GM12865 (cell line): Measurements from ENCODE around the gene PHPT1.
"Not testable (repeated sequence)": the region's sequence is repeated elsewhere in the genome, so short reads cannot be mapped to it uniquely, and the experiment has no call there.

Source experiments
- DNase-seq: peaks from one replicate; pipeline ENCODE4 v3.0.0; 2010; ENCODE audit warnings: low read depth
- H3K4me3 ChIP-seq: 2 replicates; pipeline ENCODE4 v1.5.1; 2011; ENCODE audit warnings: mild to moderate bottlenecking, low read depth, low read length, control low read depth
- CTCF ChIP-seq: IDR thresholded peaks from 2 replicates; pipeline ENCODE4 v1.5.1; 2011; ENCODE audit warnings: low read length, control low read depth, low read depth, inconsistent platforms; ENCODE audit not compliant: insufficient read depth; ENCODE audit errors: missing control alignments

PHPT1 gene

GRCh38 chr9:136849038-136849959 is at the start of gene PHPT1:
Gene PHPT1, plus strand, starts transcription at chr9:136849409. Its CDS starts 22 bp downstream, at chr9:136849431.
- H3K4me3 ChIP-seq: peak within 1 kb of the TSS; percentile 70
- no peak for TF ChIP-seq CTCF
- DNase-seq: peak; percentile 99

GRCh38 chr9:136799854-136800657 is 49.2 kb upstream of the PHPT1 start:
- no peak for TF ChIP-seq CTCF
- peak; percentile 90 for DNase-seq
- peak overlapping the region; percentile 33; the same call in 1 of the 2 replicates for H3K4me3 ChIP-seq

- H3K4me3 ChIP-seq: no peak overlapping the region
- TF ChIP-seq CTCF: no peak
- no peak for DNase-seq
Measured at GRCh38 chr9:136802321-136802720, 46.9 kb upstream of the PHPT1 start.

- DNase-seq, H3K4me3 ChIP-seq: not testable (repeated sequence)
Measured at GRCh38 chr9:136803009-136803550, 46.1 kb upstream of the PHPT1 start.

- no peak for TF ChIP-seq CTCF
- no peak overlapping the region for H3K4me3 ChIP-seq
- DNase-seq: no peak
Measured at GRCh38 chr9:136803551-136804508, 45.4 kb upstream of the PHPT1 start.

GRCh38 chr9:136804509-136805206 is 44.6 kb upstream of the PHPT1 start:
- no peak for TF ChIP-seq CTCF
- DNase-seq: no peak
- H3K4me3 ChIP-seq: no peak overlapping the region
